Heart left ventricle (tissue), 16 donors: ENCODE data around the gene CNBP. TPM values are rescaled to one million over a fixed set of nuclear protein-coding genes. Genes with fewer than 3 reads are reported as not detected.
"Not testable (repeated sequence)": the region's sequence is repeated elsewhere in the genome, so short reads cannot be mapped to it uniquely, and the experiment has no call there.

Source experiments
- ATAC-seq, 4 donors: fragments of 200-7000 bp; cut with Tn5 transposase; one replicate each; pipeline ENCODE4 v1.9.1; 2020 to 2022; ENCODE audit warnings: moderate library complexity in 4 of 4, mild to moderate bottlenecking in 3 of 4, moderate number of reproducible peaks in 1 of 4
- DNase-seq, 5 donors: peaks; one replicate each; pipeline ENCODE4 v3.0.0-alpha.2; 2020
- H3K27ac ChIP-seq, 12 donors: fragments of 200-600 bp; sonication (generic) in 4 of 12; one replicate each; pipeline versions ENCODE4 v1.5.0 to v1.8.0; 2016 to 2022; ENCODE audit warnings: mild to moderate bottlenecking in 2 of 12
- H3K27me3 ChIP-seq, 9 donors: fragments of 200-600 bp; sonication (generic) in 2 of 9; one replicate each; pipeline versions ENCODE4 v1.5.1 to v1.8.0; 2016 to 2022; ENCODE audit warnings: mild to moderate bottlenecking in 3 of 9
- H3K36me3 ChIP-seq, 9 donors: fragments of 200-600 bp; sonication (generic) in 2 of 9; one replicate each; pipeline versions ENCODE4 v1.5.0 to v1.8.0; 2018 to 2022; ENCODE audit warnings: mild to moderate bottlenecking in 2 of 9
- H3K4me1 ChIP-seq, 12 donors: fragments of 200-600 bp; sonication (generic) in 4 of 12; one replicate each; pipeline versions ENCODE4 v1.5.0 to v1.8.0; 2016 to 2022; ENCODE audit warnings: mild to moderate bottlenecking in 3 of 12
- H3K4me3 ChIP-seq, 12 donors: fragments of 200-600 bp; sonication (generic) in 4 of 12; one replicate each; pipeline versions ENCODE4 v1.5.0 to v1.8.0; 2017 to 2022; ENCODE audit warnings: mild to moderate bottlenecking in 9 of 12, moderate library complexity in 4 of 12
- H3K9me3 ChIP-seq, 12 donors: fragments of 200-600 bp; sonication (generic) in 4 of 12; one replicate each; pipeline versions ENCODE4 v1.5.0 to v1.8.0; 2016 to 2022; ENCODE audit warnings: mild to moderate bottlenecking in 1 of 12
- POLR2A ChIP-seq, 2 donors: fragments of 450-650 bp; IDR thresholded peaks; one replicate each; pipeline ENCODE4 v1.6.1; 2017; ENCODE audit warnings: antibody characterized with exemption in 2 of 2, mild to moderate bottlenecking in 2 of 2, moderate library complexity in 2 of 2
- WGBS, 4 donors: extraction: QIAGEN DNeasy Blood & Tissue Kit in 2 of 4; methylation state at CpG; one replicate each; pipeline versions ENCODE4 v1.1.5 to v1.1.7; 2013 to 2018; 5-methylcytosine and 5-hydroxymethylcytosine counted together
- intact Hi-C, 10 donors: fragments of 100-400 bp; cut with DNase I; formaldehyde crosslinking; loops; one replicate each; pipeline versions ENCODE4 v1.11.1 to v1.14.2; 2022
- polyA plus RNA-seq, 2 donors: library from polyadenylated mRNA; stranded (reverse); fragments of 200-250 nt; gene quantifications; one replicate each; pipeline ENCODE4 v1.2.3, GENCODE V29; 2013
- total RNA-seq, 9 donors: library from RNA; depleted of rRNA in 2 of 9; stranded (reverse); fragments of >200 nt in 2 of 9; fragmentation: NEBNext Ultra II Directional in 3 of 9; extraction: Animal tissue kit (Norgen Biotek cat#: 25700) in 3 of 9; gene quantifications; one replicate each; pipeline versions ENCODE4 v1.1.0 to v1.2.4, GENCODE V29; 2016 to 2023
- TF ChIP-seq, protein P1 (sequence below), 12 donors: fragments of 200-600 bp; sonication (generic) in 4 of 12; IDR thresholded peaks; one replicate each; pipeline versions ENCODE4 v1.5.0 to v1.8.0; 2018 to 2022; ENCODE audit warnings: antibody characterized with exemption in 12 of 12, mild to moderate bottlenecking in 5 of 12
- donor health status: ischemic (EF 13 %, LVEDD 7.1; RV severe dilation, severe dysfunction).
- donor health status: healthy with polysubstance abuse.
- donor health status: DM: no; HTN: yes; CAD: no.
- donor health status: DM: no; HTN: no; CAD: no.
- donor health status: ischemic (EF 25% LVEDD 6.9; RV normal size, moderate dysfunction).
- donor health status: ischemic (EF 25% LVEDD 5.7; RV mildly dilated, moderate dysfunction).
- donor health status: healthy.
- donor health status: DM: yes; HTN: yes; CAD: no.
- donor health status: ischemic (EF 35%, LVEDD 5.7; RV mildly dilated, moderate dysfunction).
- donor health status: nonischemic (EF 11% LVEDD 7.7; RV severe dilation, severe dysfunction).
- donor health status: DM: yes; HTN: yes; CAD: no.
- donor health status: PGD.
- donor health status: ischemic (EF 29% LVEDD 5.4; RV normal size, mild dysfunction).
- donor health status: nonischemic (EF 23%, LVEDD 6.1; RV moderate dilation, normal function).

CNBP gene
- total and polyA plus RNA-seq, 11 donors = 376 to 743 (median 501) TPM

DNA sequence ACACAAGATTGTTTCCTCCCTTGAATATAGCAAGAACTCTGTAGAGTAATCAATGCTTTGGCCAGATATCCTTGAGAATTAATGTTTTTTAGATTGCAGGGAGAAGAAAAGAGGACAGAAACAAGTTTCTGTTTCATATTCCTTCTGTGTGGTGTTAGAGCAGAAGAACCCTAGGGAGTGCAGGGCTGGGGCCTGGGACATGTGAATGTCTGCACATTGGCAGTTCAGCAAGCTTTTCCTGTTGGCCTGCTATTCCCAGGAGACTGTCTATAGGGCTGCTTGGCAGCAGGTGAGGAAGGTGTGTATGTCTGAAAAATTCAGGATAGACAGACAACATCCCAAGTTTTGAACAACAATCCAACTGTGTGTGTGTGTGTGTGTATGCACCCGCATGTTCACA is 13.6 kb upstream of the CNBP start:
- WGBS, 4 donors = 70 to 90% (median 74%) methylated on average over 1 of the region's 1 CpG
- intact Hi-C loops = loop anchor here in 2 of 10 donors (2.0 kb wide), 1 partner anchor 27 kb away; no protein-coding TSS in a partner anchor
- no peaks in the 10 kb centered on the region for H3K27me3 ChIP-seq
- peak overlapping the region; percentile 78 to 95 (median 88) for H3K27ac ChIP-seq
- H3K9me3 ChIP-seq = no peaks in the 10 kb centered on the region
- H3K4me3 ChIP-seq = no peak overlapping the region
- ATAC-seq = no peak
- H3K4me1 ChIP-seq = peaks cover 12 to 37% (median 28%) of the 10 kb centered on the region in 12 donors
- H3K36me3 ChIP-seq = no peaks in the 10 kb centered on the region
- no peak for TF ChIP-seq POLR2A (IDR thresholded peaks at IDR 0.05)
- TF ChIP-seq, protein P1, sequence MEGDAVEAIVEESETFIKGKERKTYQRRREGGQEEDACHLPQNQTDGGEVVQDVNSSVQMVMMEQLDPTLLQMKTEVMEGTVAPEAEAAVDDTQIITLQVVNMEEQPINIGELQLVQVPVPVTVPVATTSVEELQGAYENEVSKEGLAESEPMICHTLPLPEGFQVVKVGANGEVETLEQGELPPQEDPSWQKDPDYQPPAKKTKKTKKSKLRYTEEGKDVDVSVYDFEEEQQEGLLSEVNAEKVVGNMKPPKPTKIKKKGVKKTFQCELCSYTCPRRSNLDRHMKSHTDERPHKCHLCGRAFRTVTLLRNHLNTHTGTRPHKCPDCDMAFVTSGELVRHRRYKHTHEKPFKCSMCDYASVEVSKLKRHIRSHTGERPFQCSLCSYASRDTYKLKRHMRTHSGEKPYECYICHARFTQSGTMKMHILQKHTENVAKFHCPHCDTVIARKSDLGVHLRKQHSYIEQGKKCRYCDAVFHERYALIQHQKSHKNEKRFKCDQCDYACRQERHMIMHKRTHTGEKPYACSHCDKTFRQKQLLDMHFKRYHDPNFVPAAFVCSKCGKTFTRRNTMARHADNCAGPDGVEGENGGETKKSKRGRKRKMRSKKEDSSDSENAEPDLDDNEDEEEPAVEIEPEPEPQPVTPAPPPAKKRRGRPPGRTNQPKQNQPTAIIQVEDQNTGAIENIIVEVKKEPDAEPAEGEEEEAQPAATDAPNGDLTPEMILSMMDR (IDR thresholded peaks at IDR 0.05) = no peak
- no peak for DNase-seq

DNA sequence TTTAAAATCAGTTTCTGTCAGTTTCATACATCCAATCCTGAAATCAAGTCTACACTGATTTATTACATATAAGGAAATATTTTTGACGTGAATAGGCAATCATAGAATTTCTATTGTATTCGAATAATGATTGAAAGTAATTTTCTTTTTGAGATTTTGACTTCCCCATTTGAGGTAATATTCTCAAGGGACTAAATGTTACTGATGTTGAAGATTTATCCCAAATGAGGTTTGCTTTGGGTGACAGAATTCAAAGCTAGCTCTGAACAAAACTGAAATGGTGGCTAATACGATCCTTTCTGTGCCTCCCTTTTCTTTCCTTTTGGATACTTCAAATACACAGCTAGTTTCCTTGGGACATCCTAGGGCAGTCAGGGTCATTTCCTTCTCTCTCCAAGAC is 12.9 kb upstream of the CNBP start:
- no peak for TF ChIP-seq POLR2A (IDR thresholded peaks at IDR 0.05)
- TF ChIP-seq, protein P1 (IDR thresholded peaks at IDR 0.05) = no peak
- DNase-seq (no peak), ATAC-seq (no peak)
- WGBS, 4 donors = 63 to 76% (median 65%) methylated on average over 3 of the region's 3 CpGs
- H3K27ac ChIP-seq = peak overlapping the region; percentile 78 to 95 (median 88)
- no peaks in the 10 kb centered on the region for H3K27me3 ChIP-seq
- H3K36me3 ChIP-seq = no peaks in the 10 kb centered on the region
- H3K9me3 ChIP-seq = no peaks in the 10 kb centered on the region
- no peak overlapping the region for H3K4me3 ChIP-seq
- peaks cover 12 to 37% (median 29%) of the 10 kb centered on the region in 12 donors for H3K4me1 ChIP-seq
- intact Hi-C loops = loop anchor here in 2 of 10 donors (2.0 kb wide), 1 partner anchor 28 kb away; no protein-coding TSS in a partner anchor

DNA sequence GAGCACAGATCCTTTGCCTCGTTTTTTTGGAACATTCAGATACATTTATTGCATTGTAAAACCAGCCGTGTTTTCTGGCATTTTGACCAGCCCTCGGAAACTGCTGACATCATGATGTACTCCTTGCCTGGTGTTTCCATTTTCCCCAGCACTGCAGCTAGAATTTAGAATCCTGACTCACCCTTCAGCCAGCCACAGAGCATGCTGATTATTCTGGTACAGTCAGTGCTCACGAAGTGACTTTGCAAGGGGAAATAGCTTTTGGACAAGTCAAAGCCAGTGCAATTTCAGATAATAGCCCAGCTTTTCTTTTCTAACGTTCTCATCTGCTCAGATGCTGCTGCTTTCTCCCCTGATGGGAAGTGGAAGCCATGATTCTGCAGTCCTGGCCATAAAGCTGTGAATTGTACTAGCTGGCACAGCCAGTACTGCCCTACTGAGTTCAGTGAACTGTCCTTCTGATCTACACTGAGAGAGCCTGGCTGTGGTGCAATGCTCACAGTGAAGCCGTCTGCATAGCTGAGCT is 12.1 kb upstream of the CNBP start:
- ATAC-seq (peak; percentile 97), DNase-seq (peak in 4 of 5 donors; percentile 63 to 78 (median 64))
- intact Hi-C loops = loop anchor here in 2 of 10 donors (2.0 kb wide), 1 partner anchor 29 kb away; no protein-coding TSS in a partner anchor
- 12 to 18% (median 15%) methylated on average over 6 of the region's 6 CpGs for WGBS, 4 donors
- H3K27me3 ChIP-seq = no peaks in the 10 kb centered on the region
- no peaks in the 10 kb centered on the region for H3K9me3 ChIP-seq
- H3K4me3 ChIP-seq = peak overlapping the region in 1 of 12 donors; percentile 10
- H3K36me3 ChIP-seq = no peaks in the 10 kb centered on the region
- peak overlapping the region; percentile 78 to 95 (median 88) for H3K27ac ChIP-seq
- peaks cover 12 to 39% (median 29%) of the 10 kb centered on the region in 12 donors for H3K4me1 ChIP-seq
- TF ChIP-seq, protein P1 (IDR thresholded peaks at IDR 0.05) = no peak
- peak in 1 of 2 donors; percentile 25 for TF ChIP-seq POLR2A (IDR thresholded peaks at IDR 0.05)

DNA sequence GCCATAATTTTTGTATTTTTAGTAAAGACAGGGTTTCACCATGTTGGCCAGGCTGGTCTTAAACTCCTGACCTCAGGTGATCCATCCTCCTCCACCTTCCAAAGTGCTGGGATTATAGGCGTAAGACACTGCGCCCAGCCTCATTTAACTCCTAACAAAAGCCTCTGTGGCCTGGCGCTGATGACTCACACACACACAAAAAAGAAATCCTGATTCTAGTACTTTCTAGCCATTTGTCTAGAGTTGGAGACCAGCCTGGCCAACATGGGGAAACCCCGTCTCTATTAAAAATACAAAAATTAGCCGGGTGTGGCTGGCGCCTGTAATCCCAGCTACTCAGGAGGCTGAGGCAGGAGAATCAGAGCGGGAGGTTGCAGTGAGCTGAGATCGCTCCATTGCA is 6.1 kb upstream of the CNBP start:
- ATAC-seq = not testable (repeated sequence)

More for the DNA sequence above, 6.1 kb upstream of the CNBP start:
- intact Hi-C loops = loop anchor here in 1 of 10 donors (5.0 kb wide), 1 partner anchor 38 kb away; no protein-coding TSS in a partner anchor
- not testable (repeated sequence) for H3K27ac ChIP-seq, H3K4me3 ChIP-seq, H3K27me3 ChIP-seq, H3K36me3 ChIP-seq, DNase-seq, H3K9me3 ChIP-seq
- WGBS, 4 donors = 94 to 98% (median 96%) methylated on average over 8 of the region's 8 CpGs
- H3K4me1 ChIP-seq = peaks cover 0 to 28% (median 11%) of the 10 kb centered on the region in 12 donors
